ENCODE results near the gene SMARCA2. TPM values are rescaled to one million over a fixed set of nuclear protein-coding genes. Genes with fewer than 3 reads are reported as not detected.
"Not testable (repeated sequence)": the region's sequence is repeated elsewhere in the genome, so short reads cannot be mapped to it uniquely, and the experiment has no call there.

Gene SMARCA2
- total and polyA plus RNA-seq, 5 experiments from 2014 or later, result 36.1 to 238 (median 78.7) TPM

- Mint-ChIP-seq H3K27me3 (no peaks in the 10 kb centered on the region), H3K4me1 (peaks cover 41 to 75% (median 68%) of the 10 kb centered on the region in 4 donors), H3K36me3 (peaks cover 12 to 90% (median 31%) of the 10 kb centered on the region in 3 donors), H3K4me3 (no peak overlapping the region), H3K27ac (peak overlapping the region in 3 of 10 donors; percentile 25 to 84 (median 51)), H3K9me3 (no peaks in the 10 kb centered on the region)
- DNase-seq, result no peak
- ATAC-seq, result no peak
- POLR2A ChIA-PET, result no interaction called here
Measured at GRCh38 chr9:2140600-2141223, 125.6 kb downstream of the SMARCA2 start.

DNA sequence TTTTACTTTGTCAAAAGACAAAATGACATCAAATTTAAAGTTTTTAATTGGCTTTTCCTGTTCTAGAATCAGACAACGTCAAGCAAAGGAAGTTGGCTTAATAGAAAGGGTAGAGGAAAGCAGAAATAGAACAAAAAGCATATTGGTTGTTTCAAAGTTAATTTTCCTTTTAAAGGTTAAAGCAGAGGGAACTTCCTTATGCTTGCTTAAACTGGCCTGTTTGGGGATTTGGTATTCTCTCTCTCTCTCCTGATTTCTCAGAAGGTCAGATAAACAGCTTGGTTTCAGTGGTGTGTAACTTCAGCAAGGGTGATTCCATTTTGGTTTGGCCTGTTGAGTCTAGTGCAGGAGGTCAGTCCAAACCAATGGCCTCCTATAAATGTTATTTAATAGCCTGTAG, 127.1 kb downstream of the SMARCA2 start:
- Mint-ChIP-seq H3K4me3 (no peak overlapping the region), H3K9me3 (no peaks in the 10 kb centered on the region), H3K4me1 (peaks cover 50 to 85% (median 78%) of the 10 kb centered on the region in 4 donors), H3K27ac (peak overlapping the region in 7 of 10 donors; percentile 5 to 84 (median 50)), H3K36me3 (peaks cover 12 to 86% (median 35%) of the 10 kb centered on the region in 3 donors), H3K27me3 (no peaks in the 10 kb centered on the region)
- POLR2A ChIA-PET, result no interaction called here
- ATAC-seq (no peak), DNase-seq (no peak)

GRCh38 chr9:2144619-2145018, 129.5 kb downstream of the SMARCA2 start:
- H3K4me1 Mint-ChIP-seq, result peaks cover 45 to 80% (median 72%) of the 10 kb centered on the region in 4 donors
- DNase-seq, result no peak
- H3K27ac Mint-ChIP-seq, result peak overlapping the region in 4 of 10 donors; percentile 5 to 52 (median 38)
- no peaks in the 10 kb centered on the region for H3K27me3 Mint-ChIP-seq
- no peaks in the 10 kb centered on the region for H3K9me3 Mint-ChIP-seq
- no peak for ATAC-seq
- no peak overlapping the region for H3K4me3 Mint-ChIP-seq
- peaks cover 13 to 79% (median 36%) of the 10 kb centered on the region in 3 donors for H3K36me3 Mint-ChIP-seq
- POLR2A ChIA-PET, result no interaction called here

DNA sequence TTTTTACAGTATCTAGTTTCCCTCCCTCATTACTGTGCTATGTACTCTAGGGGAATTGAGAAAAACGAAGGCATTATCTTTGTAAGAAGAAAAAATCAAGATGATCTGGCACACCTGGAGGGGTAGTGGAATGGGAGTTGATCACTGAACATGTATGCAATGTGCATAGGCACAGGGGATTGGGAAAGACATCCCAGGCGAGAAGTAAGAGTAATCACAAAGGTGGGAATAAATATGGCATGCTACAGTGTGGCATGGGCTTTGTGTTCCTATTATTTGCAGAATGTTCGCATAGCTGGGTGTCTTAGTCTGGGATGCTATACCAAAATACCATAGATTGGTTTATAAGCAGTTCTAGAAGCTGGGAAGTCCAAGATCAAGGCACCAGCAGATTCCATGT, 130.6 kb downstream of the SMARCA2 start:
- peak overlapping the region in 1 of 10 donors; percentile 11 for H3K4me3 Mint-ChIP-seq
- peaks cover 13 to 77% (median 36%) of the 10 kb centered on the region in 3 donors for H3K36me3 Mint-ChIP-seq
- no peaks in the 10 kb centered on the region for H3K27me3 Mint-ChIP-seq
- H3K4me1 Mint-ChIP-seq, result peaks cover 42 to 81% (median 64%) of the 10 kb centered on the region in 4 donors
- no peaks in the 10 kb centered on the region for H3K9me3 Mint-ChIP-seq
- DNase-seq (no peak), ATAC-seq (no peak)
- peak overlapping the region in 4 of 10 donors; percentile 0 to 77 (median 36) for H3K27ac Mint-ChIP-seq
- POLR2A ChIA-PET, result no interaction called here

GRCh38 chr9:2146700-2147099, 131.6 kb downstream of the SMARCA2 start:
- peak overlapping the region in 5 of 10 donors; percentile 10 to 83 (median 59) for H3K27ac Mint-ChIP-seq
- peaks cover 39 to 79% (median 62%) of the 10 kb centered on the region in 4 donors for H3K4me1 Mint-ChIP-seq
- ATAC-seq, POLR2A ChIA-PET, H3K4me3 Mint-ChIP-seq, H3K9me3 Mint-ChIP-seq, DNase-seq, H3K27me3 Mint-ChIP-seq: not testable (repeated sequence)
- H3K36me3 Mint-ChIP-seq, result peaks cover 13 to 76% (median 30%) of the 10 kb centered on the region in 3 donors

- Mint-ChIP-seq H3K4me3 (no peak overlapping the region), H3K27me3 (no peaks in the 10 kb centered on the region), H3K4me1 (peaks cover 34 to 70% (median 59%) of the 10 kb centered on the region in 4 donors), H3K36me3 (peaks cover 7 to 54% (median 29%) of the 10 kb centered on the region in 3 donors), H3K27ac (peak overlapping the region in 2 of 10 donors; percentile 33 to 43), H3K9me3 (no peaks in the 10 kb centered on the region)
- POLR2A ChIA-PET, result no interaction called here
- no peak for DNase-seq
- no peak for ATAC-seq
Measured at GRCh38 chr9:2150338-2150737, 135.2 kb downstream of the SMARCA2 start.

GRCh38 chr9:2151171-2151570, 136.0 kb downstream of the SMARCA2 start:
- ATAC-seq, result no peak
- peak overlapping the region in 5 of 10 donors; percentile 0 to 51 (median 39) for H3K27ac Mint-ChIP-seq

DNA sequence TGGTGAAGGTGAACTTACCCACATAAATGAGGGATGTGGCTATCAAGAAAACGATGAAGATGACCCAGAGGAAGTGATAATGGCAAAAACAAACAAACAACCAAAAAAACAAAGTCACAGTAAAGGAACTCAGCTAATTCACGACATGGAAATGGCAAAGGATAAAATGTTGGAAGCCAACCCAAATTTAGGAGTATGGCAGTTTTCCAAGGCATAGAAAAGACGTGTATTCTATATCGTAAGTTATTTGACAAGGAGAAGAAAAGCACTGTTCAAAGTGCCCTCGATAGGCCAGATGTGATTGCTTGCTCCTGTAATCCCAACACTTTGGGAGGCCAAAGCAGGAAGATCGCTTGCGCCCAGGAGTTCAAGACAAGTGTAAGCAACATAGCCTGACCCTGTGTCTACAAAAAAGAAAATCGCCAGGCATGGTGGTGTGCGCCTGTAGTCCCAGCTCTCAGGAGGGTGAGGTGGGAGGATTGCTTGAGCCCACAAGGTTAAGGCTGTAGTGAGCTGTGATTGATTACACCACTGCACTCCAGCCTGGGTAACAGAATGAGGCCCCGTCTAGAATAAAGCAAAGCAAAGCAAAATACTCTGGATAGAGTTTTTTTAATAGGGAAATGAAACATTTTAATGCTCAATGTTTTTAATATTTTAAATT, 138.0 kb downstream of the SMARCA2 start:
- peaks cover 39 to 73% (median 66%) of the 10 kb centered on the region in 4 donors for H3K4me1 Mint-ChIP-seq
- H3K27ac Mint-ChIP-seq, result peak overlapping the region in 3 of 10 donors; percentile 11 to 38 (median 21)

More at GRCh38 chr9:2151171-2151570, 136.0 kb downstream of the SMARCA2 start:
- POLR2A ChIA-PET, result no interaction called here
- no peaks in the 10 kb centered on the region for H3K27me3 Mint-ChIP-seq
- DNase-seq, result no peak
- no peaks in the 10 kb centered on the region for H3K9me3 Mint-ChIP-seq
- H3K4me1 Mint-ChIP-seq, result peaks cover 34 to 69% (median 57%) of the 10 kb centered on the region in 4 donors
- peaks cover 7 to 48% (median 29%) of the 10 kb centered on the region in 3 donors for H3K36me3 Mint-ChIP-seq
- H3K4me3 Mint-ChIP-seq, result peak overlapping the region in 1 of 10 donors; percentile 42

GRCh38 chr9:2153630-2154217, 138.6 kb downstream of the SMARCA2 start:
- H3K27me3 Mint-ChIP-seq, result no peaks in the 10 kb centered on the region
- peak overlapping the region in 1 of 10 donors; percentile 43 for H3K4me3 Mint-ChIP-seq
- H3K27ac Mint-ChIP-seq, result peak overlapping the region in 5 of 10 donors; percentile 5 to 71 (median 34)
- no peak for ATAC-seq
- peaks cover 41 to 77% (median 71%) of the 10 kb centered on the region in 4 donors for H3K4me1 Mint-ChIP-seq
- POLR2A ChIA-PET, result no interaction called here
- H3K36me3 Mint-ChIP-seq, result peaks cover 3 to 29% (median 17%) of the 10 kb centered on the region in 3 donors
- DNase-seq, result no peak
- H3K9me3 Mint-ChIP-seq, result no peaks in the 10 kb centered on the region

More for the DNA sequence above, 138.0 kb downstream of the SMARCA2 start:
- DNase-seq, result no peak
- Mint-ChIP-seq H3K4me3 (peak overlapping the region in 3 of 10 donors; percentile 16 to 35 (median 22)), H3K36me3 (peaks cover 4 to 34% (median 21%) of the 10 kb centered on the region in 3 donors), H3K27me3 (no peaks in the 10 kb centered on the region), H3K9me3 (no peaks in the 10 kb centered on the region)
- POLR2A ChIA-PET, result no interaction called here
- ATAC-seq, result no peak

DNA sequence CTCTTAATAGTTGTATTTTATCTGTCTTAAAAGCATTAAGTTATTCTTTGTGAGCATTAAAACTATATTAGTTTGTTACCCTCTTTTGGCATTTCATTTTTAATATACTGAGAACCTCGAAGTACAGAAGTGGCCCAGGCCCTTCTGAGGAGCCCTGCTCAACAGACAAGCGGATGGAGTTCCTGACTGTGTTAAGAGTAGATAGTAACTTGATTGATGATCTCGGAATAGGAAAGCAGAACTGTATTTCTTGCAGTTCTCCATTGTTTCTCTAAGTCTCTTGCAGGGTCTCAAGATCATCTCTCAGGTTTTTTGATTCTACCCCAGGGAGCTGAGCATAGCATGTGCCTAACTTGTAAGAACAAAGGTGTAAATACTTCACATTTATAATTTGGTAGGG, 139.6 kb downstream of the SMARCA2 start:
- H3K36me3 Mint-ChIP-seq, result peaks cover 0 to 24% (median 7%) of the 10 kb centered on the region in 3 donors
- DNase-seq, result no peak
- no peak overlapping the region for H3K4me3 Mint-ChIP-seq
- H3K9me3 Mint-ChIP-seq, result no peaks in the 10 kb centered on the region
- ATAC-seq, result no peak
- H3K4me1 Mint-ChIP-seq, result peaks cover 39 to 81% (median 74%) of the 10 kb centered on the region in 4 donors
- peak overlapping the region in 2 of 10 donors; percentile 4 to 70 for H3K27ac Mint-ChIP-seq
- H3K27me3 Mint-ChIP-seq, result no peaks in the 10 kb centered on the region
- POLR2A ChIA-PET, result no interaction called here

DNA sequence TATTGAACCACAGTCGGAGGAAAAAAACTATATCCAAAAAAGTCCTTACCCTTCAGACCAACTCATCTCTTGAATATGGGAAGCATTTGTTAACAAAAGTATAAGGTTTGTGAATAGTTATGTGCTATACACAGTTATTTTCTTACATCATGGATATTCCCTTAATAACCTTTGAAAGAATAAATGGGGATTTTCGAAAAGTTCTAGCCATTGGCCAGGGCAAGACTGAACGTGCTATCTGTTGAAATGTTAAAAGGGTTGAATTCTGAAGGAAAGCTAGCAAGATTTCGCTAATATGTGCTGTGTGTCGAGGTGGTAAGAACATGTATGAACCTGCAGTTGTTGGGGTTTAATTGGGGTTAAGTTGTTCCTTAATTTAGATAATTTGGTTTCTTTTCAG, 140.8 kb downstream of the SMARCA2 start:
- Mint-ChIP-seq H3K4me3 (peak overlapping the region in 3 of 10 donors; percentile 13 to 16 (median 16)), H3K27ac (peak overlapping the region in 5 of 10 donors; percentile 11 to 71 (median 31)), H3K4me1 (peaks cover 46 to 83% (median 80%) of the 10 kb centered on the region in 4 donors), H3K27me3 (no peaks in the 10 kb centered on the region), H3K36me3 (peaks cover 0 to 16% (median 2%) of the 10 kb centered on the region in 3 donors), H3K9me3 (no peaks in the 10 kb centered on the region)
- POLR2A ChIA-PET, result interaction anchor here (0.7 kb wide), 1 partner anchor 1204 kb away, joined by 4 read pairs; no protein-coding TSS in a partner anchor
- DNase-seq, result no peak
- ATAC-seq, result no peak

DNA sequence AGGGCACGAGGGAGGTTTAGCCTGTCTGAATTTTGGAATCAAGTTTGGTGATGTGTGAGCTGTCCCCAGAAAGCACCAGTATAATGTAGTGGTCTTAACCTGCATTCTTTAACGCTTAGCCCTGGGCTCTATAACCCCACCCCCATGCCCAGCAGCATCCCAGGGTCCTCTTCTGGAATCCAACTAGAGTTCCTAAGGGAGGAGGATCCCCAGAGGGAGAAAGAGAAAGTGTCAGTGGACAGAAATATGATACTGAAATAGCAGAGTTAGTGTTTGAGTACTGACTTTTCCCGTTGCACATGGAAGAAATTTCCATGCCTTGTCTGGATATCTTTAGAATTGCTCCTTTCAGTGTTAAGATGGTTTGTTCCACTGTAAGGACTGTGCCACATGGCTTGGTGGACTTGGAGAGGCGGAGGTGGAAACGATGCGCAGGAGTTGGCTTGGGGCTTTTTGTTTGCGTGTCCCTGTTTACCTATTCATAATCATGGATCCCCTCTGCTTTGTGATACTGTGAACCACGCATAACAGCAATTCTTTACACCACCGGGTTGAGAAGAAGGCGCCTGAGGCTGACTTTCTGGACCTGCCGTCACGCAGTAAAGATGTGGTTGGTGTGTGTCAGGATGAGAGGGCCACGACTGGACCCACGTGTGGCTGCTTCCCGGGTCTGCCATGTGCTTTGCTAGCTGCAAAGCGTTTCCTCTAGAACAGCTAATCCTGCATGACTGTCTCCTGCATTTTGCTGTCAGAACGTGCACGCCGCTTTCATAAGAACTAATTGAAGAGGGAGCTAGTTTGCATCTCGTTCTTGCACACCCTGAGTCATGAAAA, 142.3 kb downstream of the SMARCA2 start:
- no peaks in the 10 kb centered on the region for H3K9me3 Mint-ChIP-seq
- no peaks in the 10 kb centered on the region for H3K27me3 Mint-ChIP-seq
- peak overlapping the region; percentile 80 to 97 (median 86) for H3K4me3 Mint-ChIP-seq
- H3K36me3 Mint-ChIP-seq, result peaks cover 0 to 18% (median 8%) of the 10 kb centered on the region in 3 donors
- ATAC-seq (peak; percentile 51 to 57), DNase-seq (peak in 3 of 10 donors; percentile 7 to 9 (median 8))
- H3K27ac Mint-ChIP-seq, result peak overlapping the region; percentile 63 to 90 (median 82)
- peaks cover 40 to 85% (median 74%) of the 10 kb centered on the region in 4 donors for H3K4me1 Mint-ChIP-seq
- POLR2A ChIA-PET, result interaction anchor here (0.6 to 0.8 kb wide), 2 partner anchors 10 to 23 kb away, joined by 3 to 4 read pairs; no protein-coding TSS in a partner anchor
